Measurements from ENCODE around the gene FOLR1. TPM values are rescaled to one million over a fixed set of nuclear protein-coding genes. Genes with fewer than 3 reads are reported as not detected.

Gene FOLR1
- total RNA-seq, 2 donors from 2014 or later = not detected

GRCh38 chr11:72221386-72222075, 29.6 kb downstream of the FOLR1 start:
- DNase-seq (ENCODE audit: low spot score) = no peak
- intact Hi-C loops (cut with DNase I) = loop anchor here in 1 of 2 donors (10.0 kb wide), 2 partner anchors 197 to 213 kb away; partner anchors contain the start of gene CLPB

- no peak for DNase-seq (ENCODE audit: low spot score)
- intact Hi-C loops (cut with DNase I) = loop anchor here in 1 of 2 donors (10.0 kb wide), 2 partner anchors 197 to 213 kb away; partner anchors contain the start of gene CLPB
These were observed 30.4 kb downstream of the FOLR1 start for GRCh38 chr11:72222106-72222891.

- DNase-seq (ENCODE audit: low spot score) = peak; percentile 97
- intact Hi-C loops (cut with DNase I) = loop anchor here (1.0 to 10.0 kb wide), 3 partner anchors 17 to 212 kb away; partner anchors contain the start of gene CLPB (in 1 of the 2)
These were observed 31.1 kb downstream of the FOLR1 start for GRCh38 chr11:72222907-72223614.

- DNase-seq (ENCODE audit: low spot score) = peak; percentile 90
- intact Hi-C loops (cut with DNase I) = loop anchor here (1.0 to 10.0 kb wide), 3 partner anchors 16 to 211 kb away; partner anchors contain the start of gene CLPB (in 1 of the 2)
These were observed 31.9 kb downstream of the FOLR1 start for GRCh38 chr11:72223615-72224563.

GRCh38 chr11:72224564-72225410, 32.8 kb downstream of the FOLR1 start, which contains the start of gene INPPL1:
TSS of gene INPPL1 (plus strand) at chr11:72224767. CDS start at chr11:72224985, 218 bp downstream.
- peak; percentile 83 for DNase-seq (ENCODE audit: low spot score)
- intact Hi-C loops (cut with DNase I) = loop anchor here in 1 of 2 donors (10.0 kb wide), 2 partner anchors 200 to 210 kb away; partner anchors contain the start of gene CLPB

- intact Hi-C loops (cut with DNase I) = loop anchor here in 1 of 2 donors (10.0 kb wide), 2 partner anchors 201 to 209 kb away; partner anchors contain the start of gene CLPB
- peak; percentile 70 for DNase-seq (ENCODE audit: low spot score)
These were observed 33.5 kb downstream of the FOLR1 start for GRCh38 chr11:72225411-72225951.

GRCh38 chr11:72226701-72227100, 34.8 kb downstream of the FOLR1 start:
- DNase-seq (ENCODE audit: low spot score) = peak; percentile 48
- intact Hi-C loops (cut with DNase I) = loop anchor here in 1 of 2 donors (10.0 kb wide), 2 partner anchors 202 to 208 kb away; partner anchors contain the start of gene CLPB

- intact Hi-C loops (cut with DNase I) = loop anchor here in 1 of 2 donors (10.0 kb wide), 2 partner anchors 203 to 207 kb away; partner anchors contain the start of gene CLPB
- DNase-seq (ENCODE audit: low spot score) = peak; percentile 28
These were observed 35.6 kb downstream of the FOLR1 start for GRCh38 chr11:72227316-72228228.

- DNase-seq (ENCODE audit: low spot score) = peak; percentile 82
- intact Hi-C loops (cut with DNase I) = loop anchor here in 1 of 2 donors (10.0 kb wide), 2 partner anchors 204 to 206 kb away; partner anchors contain the start of gene CLPB
These were observed 36.4 kb downstream of the FOLR1 start for GRCh38 chr11:72228229-72228843.

- intact Hi-C loops (cut with DNase I) = loop anchor here in 1 of 2 donors (10.0 kb wide), 2 partner anchors 204 to 206 kb away; partner anchors contain the start of gene CLPB
- peak; percentile 66 for DNase-seq (ENCODE audit: low spot score)
These were observed 36.9 kb downstream of the FOLR1 start for GRCh38 chr11:72228844-72229231.

- DNase-seq (ENCODE audit: low spot score) = peak; percentile 41
- intact Hi-C loops (cut with DNase I) = loop anchor here in 1 of 2 donors (10.0 kb wide), 2 partner anchors 205 kb away; partner anchors contain the start of gene CLPB
These were observed 37.5 kb downstream of the FOLR1 start for GRCh38 chr11:72229336-72229924.

- DNase-seq (ENCODE audit: low spot score) = peak; percentile 68
- intact Hi-C loops (cut with DNase I) = loop anchor here (10.0 kb wide), 3 partner anchors 205 to 215 kb away; partner anchors contain the start of gene CLPB (in 1 of the 2)
These were observed 38.2 kb downstream of the FOLR1 start for GRCh38 chr11:72229925-72230763.

GRCh38 chr11:72230764-72231365, 38.9 kb downstream of the FOLR1 start:
- no peak for DNase-seq (ENCODE audit: low spot score)
- intact Hi-C loops (cut with DNase I) = loop anchor here in 1 of 2 donors (10.0 kb wide), 1 partner anchor 216 kb away; no protein-coding TSS in a partner anchor

All from posterior vena cava (tissue), 2 donors.